Right hindlimb (tissue), 1 donor: ENCODE data around the gene PRTFDC1.
A peak's percentile ranks its signal among the peaks of the same experiment; 100 is the strongest.

Source experiments
- DNase-seq: peaks from one replicate; pipeline ENCODE4 v3.0.0-alpha.2; 2018

PRTFDC1 gene

DNA sequence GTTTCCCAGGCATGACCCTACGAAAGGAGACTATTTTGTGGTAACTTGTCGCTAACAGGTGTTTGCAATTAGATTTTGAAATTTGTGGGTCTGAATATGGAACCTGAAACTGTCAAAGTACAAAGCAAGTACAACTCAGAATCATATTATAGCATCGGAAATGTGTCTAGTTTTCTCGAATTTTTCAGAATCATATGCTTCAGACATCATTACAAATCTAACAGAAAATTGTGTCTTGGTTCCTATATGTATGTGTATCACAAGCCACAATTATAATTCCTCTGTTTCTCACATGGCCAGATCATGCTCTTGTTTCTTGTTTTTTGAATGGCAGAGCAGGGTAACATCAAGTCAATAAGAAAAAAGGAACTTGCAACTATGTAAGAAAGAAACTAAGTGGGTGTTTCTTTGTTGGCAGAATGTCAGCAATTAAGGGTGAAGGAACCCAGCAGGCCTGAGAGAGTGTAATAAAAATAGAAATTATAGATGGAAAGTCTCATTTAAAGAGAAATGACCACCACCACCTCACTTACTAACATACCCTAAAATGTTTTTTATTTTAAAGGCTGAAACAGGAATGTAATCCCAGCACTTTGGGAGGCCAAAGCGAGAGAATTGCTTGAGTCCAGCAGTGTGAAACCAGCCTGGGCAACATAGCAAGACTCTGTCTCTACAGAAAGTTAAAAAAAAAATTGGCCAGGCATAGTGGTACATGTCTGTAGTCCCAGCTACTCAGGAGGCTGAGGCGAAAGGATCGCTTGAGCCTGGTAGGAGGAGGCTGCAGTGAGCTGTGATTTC lies 51.3 kb downstream of the PRTFDC1 start:
- DNase-seq = no peak

DNA sequence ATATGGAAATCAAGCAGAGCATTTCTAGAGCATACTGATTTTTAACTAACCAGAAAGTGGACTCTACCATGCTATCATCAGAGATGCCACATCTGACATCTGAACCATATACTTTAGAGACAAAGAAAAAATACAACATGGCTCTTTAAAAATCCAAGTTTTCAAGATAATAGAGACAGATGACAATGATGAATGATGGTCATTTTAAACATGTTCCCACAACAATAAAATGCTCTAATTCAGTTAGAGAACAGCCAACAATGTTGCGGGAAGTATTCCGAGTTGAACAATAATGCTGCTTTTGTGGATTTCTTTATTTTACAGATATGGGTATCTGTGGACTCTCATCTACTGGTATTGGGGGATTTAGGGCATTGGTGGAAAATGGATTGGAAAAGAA lies 52.8 kb downstream of the PRTFDC1 start:
- no peak for DNase-seq

DNA sequence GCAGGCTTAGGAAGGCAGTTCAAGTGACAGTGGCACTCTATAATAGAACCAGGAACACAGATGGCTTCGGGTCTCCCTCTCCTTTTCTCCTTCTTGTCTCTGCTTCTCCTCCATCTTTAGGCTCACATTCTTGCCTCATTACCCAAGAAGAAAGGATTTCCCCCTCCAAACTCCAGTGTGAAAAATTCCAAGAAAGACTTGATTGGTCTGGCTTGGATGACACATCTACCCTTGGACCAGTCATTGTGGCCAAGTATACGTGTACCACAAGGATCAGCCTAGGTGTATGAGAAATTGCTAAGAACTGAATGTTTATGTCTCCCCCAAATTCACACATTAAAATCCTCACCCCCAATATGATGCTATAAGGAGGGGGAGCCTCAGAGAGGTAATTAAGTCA lies 53.9 kb downstream of the PRTFDC1 start:
- DNase-seq = no peak

DNA sequence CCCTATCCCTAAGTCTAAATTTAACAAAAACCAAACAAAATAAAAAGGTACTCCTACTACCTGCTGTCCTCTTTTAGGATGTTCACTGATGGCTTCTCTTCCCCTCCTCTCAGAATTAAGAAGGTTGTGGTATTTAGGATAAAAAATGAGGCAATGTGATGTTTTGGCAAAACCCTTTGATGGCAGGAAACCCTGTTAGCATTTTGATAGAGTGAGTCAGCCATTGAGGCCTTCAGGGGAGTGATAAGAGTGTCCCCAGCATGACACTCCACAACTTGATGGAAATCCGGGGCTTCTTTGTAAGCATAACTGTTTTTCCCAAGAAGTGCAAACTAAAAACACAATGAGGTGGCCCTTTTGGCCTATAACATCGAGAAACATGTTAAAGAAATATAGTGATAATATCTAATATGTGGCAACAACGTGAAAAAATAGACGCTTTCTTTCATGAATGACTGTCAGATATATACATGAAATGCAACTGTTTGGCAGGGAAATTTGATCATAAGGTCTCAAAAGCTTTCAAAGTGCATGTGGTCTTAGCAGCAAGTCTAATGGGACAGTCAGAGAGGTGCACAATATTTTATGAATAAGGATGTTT lies 55.0 kb downstream of the PRTFDC1 start:
- DNase-seq = no peak

DNA sequence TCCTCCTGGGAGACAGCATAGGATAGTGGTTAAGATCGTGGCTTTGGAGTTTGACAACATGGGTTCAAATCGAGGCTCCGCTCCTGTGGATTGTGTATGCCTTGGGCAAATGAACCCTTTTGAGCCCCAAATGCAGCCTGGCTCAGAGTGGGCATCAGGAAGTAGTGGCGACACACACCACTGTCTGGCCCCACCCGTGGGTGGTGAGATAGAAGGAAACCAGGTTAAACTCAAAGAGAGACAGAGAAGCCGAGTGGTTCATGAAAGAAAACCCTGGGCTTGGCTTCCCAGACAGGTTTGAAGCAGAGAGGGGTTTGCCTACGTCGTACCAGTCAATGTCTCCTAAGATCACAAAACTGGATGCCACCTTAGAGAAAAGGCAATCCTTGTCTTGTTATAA lies 57.7 kb downstream of the PRTFDC1 start:
- DNase-seq = no peak

DNA sequence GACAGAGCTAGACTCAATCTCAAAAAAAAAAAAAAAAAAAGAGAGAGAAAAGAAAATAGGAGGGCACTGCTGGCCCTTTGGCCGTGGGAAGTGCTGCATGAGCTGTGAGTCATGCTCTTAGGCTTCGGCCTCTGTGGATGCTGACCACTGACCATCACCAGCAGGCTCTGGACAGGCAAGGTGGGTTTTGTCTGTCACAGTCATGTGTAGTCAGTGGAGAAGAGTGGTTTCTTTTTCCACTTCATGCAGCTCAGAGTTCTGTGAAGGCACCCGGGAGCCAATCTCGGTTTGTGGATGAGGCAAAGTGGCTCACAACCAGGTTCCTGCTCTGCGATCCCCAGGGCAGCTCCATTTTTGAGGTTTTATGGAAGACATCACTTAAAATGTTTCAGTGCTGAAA lies 58.1 kb downstream of the PRTFDC1 start:
- peak; percentile 28 for DNase-seq

DNA sequence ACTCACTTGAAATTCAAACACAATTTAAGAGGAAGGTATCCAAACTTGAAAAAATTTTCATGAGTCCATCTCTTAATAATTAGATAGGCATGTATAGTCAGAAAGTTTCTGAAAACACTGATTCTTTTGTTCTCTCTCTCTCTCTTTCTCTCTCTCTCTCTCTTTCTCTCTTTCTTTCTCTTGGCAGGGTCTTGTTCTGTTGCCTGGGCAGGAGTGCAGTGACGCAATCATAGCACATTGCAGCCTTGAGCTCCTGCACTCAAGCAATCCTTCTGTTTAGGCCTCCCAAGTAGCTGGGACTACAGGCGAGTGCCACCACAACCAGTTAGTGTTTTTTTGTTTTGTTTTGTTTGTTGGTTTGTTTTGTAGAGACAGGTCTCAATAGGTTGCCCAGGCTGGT lies 59.3 kb downstream of the PRTFDC1 start:
- no peak for DNase-seq

DNA sequence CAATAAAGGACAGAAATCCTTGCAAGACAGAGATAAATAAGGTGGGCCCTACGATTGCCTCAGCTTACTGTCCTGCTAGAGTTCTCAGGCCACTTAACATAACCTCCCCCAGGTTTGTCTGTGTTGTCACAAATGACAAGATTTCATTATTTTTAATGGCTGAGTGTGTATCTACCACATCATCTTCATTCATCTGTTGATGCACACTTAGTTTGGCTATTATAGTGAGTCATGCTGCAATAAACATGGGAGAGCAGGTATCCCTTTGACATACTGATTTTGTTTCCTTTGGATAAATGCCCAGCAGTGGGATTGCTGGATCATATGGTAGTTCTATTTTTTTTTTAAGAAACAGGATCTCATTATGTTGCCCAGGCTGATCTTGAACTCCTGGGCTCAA lies 60.6 kb downstream of the PRTFDC1 start:
- no peak for DNase-seq

DNA sequence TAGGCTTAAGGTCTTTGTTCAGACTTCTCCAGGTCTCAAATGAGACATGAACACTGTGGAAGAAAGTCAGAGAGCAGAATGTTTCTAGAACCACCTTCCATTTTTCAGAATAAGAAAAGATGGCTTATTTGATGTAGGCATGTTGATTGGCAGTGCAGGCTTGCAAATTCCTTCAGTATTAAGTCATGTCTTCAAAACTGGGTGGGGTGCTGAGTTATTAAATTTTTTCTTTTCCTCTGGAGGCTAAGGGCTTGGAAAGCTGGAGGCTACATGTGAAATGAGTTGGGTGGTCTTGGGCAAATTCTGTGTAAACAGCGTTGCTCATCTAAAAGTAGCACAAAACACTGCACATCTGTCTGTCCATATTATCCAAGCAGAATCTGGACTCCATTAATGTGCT lies 62.8 kb downstream of the PRTFDC1 start:
- no peak for DNase-seq

DNA sequence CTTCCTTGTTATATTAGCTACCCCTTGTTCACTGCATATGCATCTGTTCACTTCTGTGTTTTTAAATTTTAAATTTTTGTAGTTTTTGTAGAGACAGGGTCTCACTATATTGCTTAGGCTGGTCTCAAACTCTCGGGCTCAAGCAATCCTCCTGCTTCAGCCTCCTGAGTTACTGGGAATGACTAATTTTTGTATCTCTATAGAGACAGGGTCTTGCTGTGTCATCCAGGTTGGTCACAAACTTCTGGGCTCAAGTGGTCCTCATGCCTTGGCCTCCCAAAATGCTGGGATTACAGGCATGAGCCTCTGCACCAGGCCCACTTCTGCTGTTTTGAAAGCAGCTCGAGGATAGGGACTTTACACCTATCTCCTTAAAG lies 64.6 kb downstream of the PRTFDC1 start:
- DNase-seq = no peak

DNA sequence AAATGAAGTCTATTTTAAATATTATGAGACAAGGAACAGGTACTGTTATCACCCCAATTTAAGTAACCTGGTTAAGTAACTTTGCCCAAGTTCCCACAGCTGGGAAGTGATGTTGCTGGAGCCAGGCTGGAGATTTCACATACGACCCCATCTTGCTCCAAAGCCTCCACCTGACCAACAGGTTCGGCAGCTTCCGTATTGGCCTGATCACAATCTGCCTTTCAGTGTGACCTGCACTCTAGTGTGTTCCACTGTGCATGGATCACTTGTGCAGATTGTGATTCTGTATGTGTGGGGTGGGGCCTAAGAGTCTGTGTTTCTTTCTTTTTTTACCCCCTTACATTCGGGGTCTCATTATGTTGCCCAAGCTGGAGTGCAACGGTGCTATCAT lies 66.1 kb downstream of the PRTFDC1 start:
- DNase-seq = no peak

DNA sequence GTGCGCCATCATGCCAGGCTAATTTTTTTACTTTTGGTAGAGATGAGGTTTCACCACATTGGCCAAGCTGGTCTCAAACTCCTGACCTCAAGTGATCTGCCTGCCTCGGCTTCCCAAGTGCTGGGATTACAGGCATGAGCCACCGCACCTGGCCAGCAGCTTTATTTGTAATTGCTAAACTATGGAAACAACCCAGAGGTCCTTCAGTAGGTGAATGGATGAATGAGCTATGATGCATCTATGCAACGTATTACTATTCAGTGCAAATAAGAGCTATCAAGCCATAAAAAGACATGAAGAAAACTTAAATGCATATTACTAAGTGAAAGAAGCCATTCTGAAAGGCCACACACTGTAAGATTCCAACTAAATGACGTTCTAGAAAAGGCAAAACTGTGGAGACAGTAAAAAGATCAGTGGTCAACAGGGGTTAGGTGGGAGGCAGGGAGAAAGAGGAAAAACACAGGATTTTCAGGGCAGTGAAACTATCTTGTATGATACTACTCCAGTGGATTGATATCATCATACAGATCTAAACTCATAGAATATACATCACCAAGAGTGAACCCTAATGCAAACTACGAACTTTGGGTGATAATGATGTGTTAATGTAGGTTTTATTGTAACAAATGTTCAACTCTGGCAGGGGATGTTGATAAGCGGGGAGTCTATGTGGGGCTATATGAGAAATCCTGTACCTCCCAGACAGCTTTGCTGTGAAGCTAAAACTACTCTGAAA lies 66.7 kb downstream of the PRTFDC1 start:
- DNase-seq = no peak

DNA sequence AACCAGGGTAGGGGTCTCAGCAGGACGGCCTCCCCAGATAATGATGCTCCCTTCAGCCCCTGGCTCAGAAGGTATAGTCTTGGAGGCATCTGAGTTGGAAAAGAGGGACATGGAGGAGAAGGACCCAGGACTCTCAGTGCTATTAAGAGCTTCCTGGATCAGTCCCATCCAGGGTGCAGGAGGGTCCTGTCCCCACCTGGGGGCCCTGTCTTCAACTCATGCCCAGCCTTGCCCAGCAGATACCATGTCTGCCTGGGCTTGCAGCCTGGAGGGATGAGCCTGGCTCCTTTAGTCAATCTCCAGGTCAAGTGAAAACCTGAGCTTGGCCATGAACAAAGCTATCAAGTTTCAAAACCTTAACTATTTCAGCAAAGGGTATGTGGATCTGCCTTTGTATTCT lies 67.6 kb downstream of the PRTFDC1 start:
- DNase-seq = no peak

DNA sequence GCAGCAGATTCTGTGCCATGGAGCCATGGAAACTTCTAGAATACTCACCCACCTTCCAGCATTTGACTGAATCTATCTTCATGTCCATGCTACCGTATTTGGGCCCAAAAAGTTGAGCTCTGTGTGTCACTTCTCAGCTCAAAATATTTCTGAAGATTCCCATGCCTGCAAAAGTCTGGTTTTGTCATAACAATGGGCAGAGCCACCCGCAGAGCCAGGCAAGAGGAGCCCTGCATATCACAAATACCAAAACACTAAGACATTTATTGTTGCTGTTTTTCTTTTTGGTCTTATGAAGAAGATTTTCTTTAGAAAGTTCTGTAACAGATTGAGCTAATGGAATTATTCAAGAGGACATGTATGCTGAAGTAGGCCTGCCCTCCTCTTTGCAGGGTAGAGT lies 68.1 kb downstream of the PRTFDC1 start:
- no peak for DNase-seq

DNA sequence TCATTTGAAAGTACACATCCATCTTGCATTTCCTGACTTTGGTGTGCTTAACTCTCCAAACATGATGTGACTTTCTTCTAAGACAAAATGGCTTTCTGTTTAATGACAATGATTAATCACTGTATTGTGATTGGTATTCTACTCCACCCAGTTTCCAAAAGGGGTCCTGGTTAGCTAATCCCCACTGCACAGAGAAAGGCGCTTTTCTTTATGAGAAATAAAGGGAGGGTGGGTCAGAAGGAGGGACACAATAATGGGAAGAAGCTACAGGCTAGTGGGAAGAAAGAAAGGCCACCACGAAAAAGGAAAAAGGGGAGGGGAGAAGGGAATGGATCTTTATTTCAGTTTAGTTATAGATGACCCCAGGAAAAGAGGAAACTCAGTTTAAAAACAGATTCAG lies 69.2 kb downstream of the PRTFDC1 start:
- DNase-seq = no peak

DNA sequence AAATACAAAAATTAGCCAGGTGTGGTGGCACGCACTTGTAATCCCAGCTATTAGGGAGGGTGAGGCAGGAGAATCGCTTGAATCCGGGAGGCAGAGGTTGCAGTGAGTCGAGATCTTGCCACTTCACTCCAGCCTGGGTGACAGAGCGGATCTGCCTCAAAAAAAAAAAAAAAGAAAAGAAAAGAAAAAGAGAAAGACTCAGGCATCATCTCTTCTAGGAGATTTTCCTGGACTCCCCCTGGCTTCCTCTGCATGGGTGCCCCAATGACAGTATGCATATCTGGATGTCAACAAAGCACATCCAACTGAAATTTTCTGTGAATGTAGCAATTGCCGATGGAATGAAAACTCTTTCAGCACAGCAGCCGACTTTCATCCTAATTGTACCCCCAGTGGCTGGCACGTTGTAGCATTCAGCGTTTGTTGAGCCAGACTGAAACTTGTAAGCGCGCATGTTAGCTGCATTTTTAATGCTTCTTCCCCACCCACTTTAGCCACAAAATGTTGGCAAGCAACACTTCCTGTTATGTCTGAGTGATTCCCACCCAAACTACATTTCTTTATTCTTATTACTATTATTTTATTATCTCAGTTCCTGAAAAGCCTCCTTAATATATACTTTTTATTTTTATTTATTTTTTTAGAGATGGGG lies 70.2 kb downstream of the PRTFDC1 start:
- no peak for DNase-seq

DNA sequence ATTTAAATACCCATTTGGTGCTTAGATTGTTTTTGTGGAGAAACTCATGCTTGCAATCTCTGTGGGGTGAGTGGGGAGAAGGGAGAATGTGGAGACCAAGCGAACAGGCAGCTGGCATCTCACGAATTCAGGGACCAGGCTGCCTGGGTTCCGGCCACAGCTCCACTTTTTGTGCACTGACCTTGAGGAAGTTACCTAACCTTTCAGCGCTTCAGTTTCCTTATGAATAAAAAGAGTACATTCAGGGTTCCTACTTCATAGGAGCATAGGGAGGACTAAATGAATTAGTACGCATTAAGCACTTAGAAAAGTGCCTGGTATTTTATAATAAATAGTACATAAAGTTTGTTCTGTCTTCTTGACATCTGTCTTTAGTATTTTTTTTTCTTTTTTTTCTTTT lies 72.5 kb downstream of the PRTFDC1 start:
- no peak for DNase-seq

DNA sequence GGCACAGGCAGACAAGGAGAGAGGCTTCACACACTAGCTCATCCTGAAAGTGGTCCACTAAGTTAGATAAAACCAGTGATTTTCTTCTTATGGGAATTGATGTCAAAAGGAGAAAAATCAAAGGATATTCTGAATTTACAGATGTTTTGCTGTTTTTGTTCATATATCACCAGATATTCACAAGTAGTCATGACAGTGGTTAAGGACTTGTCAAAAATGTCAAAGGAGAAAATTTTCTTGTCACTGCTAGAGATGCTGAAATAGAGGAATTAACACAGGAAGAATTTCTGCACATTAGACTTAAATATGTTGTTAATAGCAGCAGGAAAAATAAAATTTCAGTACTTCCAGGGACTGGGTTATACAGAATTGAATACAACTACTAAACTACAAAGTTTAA lies 78.3 kb downstream of the PRTFDC1 start:
- no peak for DNase-seq

DNA sequence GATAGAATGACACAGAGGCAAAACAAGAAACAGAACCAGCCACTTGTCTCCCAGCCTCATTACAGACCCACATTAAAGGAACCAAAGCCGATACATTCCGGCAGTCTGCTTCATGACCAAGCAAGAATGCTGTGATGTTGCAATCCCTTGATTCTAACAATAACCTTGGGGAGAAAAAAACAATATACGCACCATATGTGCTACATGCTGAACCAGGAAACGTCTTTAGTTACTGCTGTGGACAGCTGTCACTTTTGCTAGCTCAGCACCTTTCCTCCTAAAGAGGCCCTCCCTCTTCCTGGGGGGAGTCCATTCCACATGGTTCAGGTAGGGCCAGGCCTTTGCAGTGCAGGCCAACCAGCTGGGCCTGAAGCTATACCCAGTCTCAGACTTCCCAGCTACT lies 79.1 kb downstream of the PRTFDC1 start:
- DNase-seq = peak; percentile 31

DNA sequence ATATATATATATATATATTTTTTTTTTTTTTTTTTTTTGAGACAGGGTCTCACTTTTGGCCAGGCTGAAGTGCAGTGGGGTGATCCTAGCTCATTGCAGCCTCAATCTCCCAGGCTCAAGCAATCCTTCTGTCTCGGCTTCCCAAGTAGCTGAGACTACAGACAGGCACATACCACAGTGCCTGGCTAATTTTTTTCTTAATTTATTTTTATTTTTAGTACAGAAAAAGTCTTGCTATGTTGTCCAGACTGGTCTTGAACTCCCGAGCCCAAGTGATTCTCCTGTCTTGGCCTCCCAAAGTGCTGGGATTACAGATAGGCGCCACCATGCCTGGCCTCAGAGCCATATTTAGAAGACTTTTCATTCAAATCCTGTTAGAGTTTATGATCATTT lies 79.6 kb downstream of the PRTFDC1 start:
- DNase-seq = no peak

DNA sequence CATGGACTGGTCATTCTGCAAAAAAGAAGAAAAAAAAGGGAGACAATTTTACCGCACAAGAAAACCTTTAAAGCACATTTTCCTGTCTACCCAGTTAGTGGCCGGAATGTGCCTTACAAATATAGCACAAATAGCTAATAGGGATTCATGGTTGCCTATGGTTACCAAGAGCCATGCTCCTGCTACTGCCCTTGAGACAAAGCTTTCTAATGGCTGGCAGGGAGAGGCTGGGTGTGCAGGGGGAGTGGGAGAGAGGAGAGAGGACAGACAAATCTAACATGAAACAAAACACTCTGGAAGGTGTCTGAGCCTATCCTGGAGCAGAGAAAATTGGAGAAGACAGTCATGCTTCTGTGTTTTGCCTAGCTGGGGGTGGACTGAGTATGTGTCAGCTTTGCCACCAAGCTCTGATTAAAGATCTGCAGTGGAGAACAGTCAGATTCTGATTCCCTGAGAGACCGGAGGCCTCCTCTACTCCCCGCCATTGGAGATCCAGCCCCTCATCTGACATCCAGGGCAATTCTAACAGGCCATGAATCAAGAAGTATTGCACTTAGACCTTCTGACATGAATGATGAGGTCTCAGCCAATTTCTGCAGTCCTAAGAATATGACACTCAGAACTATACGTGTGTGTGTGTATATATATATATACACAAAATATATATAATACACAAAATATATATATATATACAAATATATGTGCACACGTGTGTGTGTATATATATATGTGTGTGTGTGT lies 80.2 kb downstream of the PRTFDC1 start:
- no peak for DNase-seq

DNA sequence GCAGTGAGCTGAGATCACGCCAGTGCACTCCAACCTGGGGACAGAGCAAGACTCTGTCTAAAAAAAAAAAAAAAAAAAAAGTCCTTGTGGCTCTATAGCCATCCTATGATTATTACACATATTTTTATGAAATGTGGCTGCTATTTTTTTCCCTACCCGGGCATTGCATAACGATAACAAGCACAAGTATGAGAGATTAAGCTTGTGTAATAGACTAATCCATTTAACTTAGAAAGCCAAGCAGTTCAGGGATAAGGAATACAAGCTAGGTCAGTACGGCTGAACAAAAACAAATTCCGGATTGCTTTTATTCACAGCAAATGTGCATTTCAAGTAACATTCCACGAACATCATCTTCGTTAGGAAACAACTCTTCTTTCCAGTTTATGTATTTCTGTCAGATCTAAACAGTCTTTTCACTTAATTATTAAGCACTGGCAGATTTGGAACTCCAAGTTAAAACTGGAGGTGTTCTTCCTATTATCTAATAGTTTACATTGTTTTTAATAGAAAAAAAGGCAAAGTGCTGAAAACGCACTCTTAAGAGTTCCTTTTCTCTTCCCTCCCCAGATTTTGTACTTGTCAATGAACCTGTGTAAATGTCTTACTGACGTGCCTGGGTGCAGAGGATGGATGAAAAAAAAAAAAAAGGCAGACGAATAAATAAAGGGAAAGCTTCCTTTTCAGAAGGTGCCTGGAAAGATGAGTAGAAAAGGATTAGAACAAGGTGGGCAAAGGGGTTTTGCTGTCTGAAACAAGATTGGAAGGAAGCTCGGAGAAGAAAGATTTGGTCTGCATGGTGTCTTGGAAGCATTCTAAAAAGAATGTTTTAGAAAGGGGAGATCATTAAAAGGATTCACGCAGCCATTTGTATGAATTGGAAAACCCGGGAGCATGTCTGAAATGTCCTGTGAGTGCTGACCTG lies 81.1 kb downstream of the PRTFDC1 start:
- DNase-seq = no peak
